Spleen (tissue), 3 donors: ENCODE data around the gene PLAC9.

Experiments
- POLR2A ChIP-seq, 3 donors: fragments of 450-650 bp; IDR thresholded peaks; one replicate each; pipeline ENCODE4 v1.5.1; 2017; ENCODE audit warnings: antibody characterized with exemption in 3 of 3, mild to moderate bottlenecking in 1 of 3
- POLR2AphosphoS5 ChIP-seq, 3 donors: sonication (generic); formaldehyde crosslinking; IDR thresholded peaks; one replicate each; pipeline ENCODE4 v1.5.1; 2017; ENCODE audit warnings: antibody characterized with exemption in 3 of 3

- TF ChIP-seq POLR2AphosphoS5 (IDR thresholded peaks at IDR 0.05), result peak in 1 of 3 donors; percentile 13
- no peak for TF ChIP-seq POLR2A (IDR thresholded peaks at IDR 0.05)
Observed at GRCh38 chr10:80161321-80162083, 29.0 kb downstream of the PLAC9 start.
